Activated CD4-positive, alpha-beta T cell treated with anti-CD3 and anti-CD28 coated beads, Interleukin-2, amount 50 U/mL, for 48 hours (primary cell): Measurements from ENCODE around the gene EGLN3.

Experiments
- DNase-seq, 2 experiments: peaks; one replicate each; pipeline ENCODE4 v3.0.0-alpha.2; 2020

EGLN3 gene

DNA sequence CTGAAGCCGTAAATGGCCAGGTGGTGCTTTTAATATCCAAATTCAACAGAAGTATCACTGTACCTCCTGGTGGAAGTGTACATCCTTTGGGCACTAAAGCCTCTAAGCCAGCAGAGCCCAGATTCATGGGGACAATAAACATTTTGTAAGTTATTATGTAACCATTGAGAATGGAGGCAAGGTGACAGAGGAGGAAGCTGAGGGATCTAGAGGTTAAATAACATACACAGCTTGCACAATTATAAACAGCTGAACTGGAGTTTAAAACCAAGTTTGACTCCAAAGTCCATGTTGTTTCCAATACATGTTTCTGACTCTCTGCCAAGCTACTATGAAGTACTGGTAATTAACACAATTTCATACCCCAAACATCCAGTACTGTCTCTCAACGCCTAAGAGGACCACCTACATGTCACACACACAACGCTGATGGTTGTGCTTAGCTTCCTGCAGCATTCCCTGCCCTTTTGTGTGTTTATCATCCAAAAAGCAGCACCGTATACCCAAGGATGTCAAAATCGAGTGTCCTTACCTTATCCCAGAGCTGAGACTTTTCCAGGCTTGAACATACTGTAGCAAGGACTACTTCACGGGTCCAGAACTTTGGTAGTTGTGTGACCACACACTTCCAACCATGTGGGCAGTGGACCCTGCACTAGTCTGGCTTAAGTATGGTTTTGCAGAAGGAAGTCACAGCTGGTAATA, 41.3 kb downstream of the EGLN3 start:
- DNase-seq: no peak

DNA sequence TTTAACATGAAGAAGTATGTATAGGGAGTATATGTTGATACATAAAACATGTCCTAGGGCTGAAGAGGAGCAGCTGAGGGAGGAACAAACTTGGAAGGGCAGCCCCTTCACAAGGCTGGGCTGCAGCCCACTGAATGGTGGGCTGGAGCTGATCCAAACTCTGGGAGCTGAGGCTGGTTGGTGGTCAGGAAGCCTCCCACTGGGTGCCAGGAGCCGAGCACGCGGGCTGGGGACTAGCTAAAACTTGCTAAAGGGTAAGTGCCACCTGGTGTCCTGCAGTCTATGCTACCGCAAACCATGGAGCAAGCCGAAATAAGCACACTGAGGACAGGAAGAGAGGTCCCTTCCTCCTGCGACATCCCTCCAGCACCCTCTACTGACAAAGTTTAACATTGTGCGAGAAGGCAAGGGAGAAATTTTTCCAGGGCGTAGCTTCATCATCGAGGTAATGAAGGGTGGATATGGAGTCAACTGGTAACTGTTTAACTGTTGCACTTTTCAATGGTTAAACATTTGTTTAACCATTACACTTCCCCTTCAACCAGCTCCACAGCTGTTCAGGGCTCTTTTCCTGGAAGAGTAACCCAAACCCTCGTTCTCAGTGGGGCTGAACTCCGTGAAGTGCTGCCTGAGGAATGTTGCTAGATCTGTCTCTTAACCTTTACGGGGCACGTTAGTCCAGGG, 42.2 kb downstream of the EGLN3 start:
- no peak for DNase-seq

DNA sequence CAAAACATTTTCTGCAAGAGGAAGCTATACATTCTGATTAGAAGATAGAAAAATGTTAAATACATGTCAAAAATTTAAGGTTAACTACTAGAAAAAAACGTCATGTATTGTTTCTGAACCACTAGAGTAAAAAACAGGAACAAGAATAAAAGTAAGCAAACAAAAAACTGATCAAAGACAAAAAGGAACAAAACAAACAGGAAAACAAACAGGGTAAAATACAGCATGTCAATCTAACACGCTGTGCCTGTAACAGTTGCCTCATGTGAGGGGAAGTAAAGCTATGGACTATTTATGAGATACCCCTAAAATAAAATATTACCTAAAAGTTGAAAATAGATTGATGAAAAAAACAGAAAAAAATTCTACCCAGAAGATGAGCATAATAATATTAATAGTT, 43.9 kb downstream of the EGLN3 start:
- DNase-seq: no peak

DNA sequence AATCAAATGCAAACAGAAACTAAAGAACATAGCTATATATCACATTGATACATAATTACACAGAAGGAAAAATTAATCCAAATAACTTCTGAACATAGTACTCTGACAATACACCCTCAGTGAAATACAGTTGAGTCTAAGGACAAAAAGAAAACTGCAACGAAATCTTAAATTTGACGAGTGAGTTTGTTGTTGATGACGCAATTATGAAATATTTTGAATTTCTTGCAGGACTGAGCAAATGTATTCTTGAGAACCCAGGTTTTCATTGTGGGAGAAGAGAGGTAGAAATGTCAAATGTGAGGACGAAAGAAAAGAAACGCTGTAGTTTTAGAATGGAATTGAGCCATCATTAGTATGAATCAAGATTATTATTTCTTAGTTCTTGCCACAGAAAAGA, 46.3 kb downstream of the EGLN3 start:
- no peak for DNase-seq

DNA sequence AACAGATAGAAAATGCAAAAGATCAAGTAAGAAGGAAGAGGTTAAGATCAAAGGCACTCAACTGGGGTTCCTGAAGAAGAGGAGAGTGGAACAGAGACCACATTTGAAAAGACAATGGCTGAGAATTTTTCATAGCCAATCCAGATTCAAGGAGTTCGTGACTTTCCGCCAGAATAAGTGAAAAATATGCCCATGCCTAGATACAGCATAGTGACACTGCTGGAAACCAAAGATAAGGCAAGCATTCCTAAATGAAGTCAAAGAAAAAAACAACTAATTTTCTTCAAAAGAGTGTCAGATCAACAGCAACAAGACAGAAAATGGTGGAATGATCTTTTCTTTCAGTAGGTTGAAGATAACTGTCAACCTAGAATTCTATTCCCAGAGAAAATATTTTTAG, 47.5 kb downstream of the EGLN3 start:
- DNase-seq: no peak

DNA sequence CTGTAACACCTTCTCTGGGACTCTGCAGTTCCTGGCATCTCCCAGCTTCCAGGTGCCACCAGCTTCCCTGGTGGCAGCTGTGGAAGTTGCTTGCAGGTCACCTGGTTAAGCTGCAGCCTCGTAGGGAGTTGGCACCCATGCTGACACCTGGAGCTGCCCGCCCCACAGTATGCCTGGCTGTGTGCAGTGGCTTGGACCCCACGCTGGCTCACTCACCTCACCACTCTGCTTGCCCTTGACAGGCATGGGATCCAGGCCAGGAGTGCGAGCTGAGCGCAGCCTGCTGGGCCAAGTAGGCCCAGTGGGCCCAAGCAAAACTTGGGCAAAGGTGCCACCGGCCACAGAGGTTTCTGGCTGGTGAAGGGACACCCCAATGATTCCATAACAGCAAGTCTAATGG, 48.5 kb downstream of the EGLN3 start:
- DNase-seq: no peak

DNA sequence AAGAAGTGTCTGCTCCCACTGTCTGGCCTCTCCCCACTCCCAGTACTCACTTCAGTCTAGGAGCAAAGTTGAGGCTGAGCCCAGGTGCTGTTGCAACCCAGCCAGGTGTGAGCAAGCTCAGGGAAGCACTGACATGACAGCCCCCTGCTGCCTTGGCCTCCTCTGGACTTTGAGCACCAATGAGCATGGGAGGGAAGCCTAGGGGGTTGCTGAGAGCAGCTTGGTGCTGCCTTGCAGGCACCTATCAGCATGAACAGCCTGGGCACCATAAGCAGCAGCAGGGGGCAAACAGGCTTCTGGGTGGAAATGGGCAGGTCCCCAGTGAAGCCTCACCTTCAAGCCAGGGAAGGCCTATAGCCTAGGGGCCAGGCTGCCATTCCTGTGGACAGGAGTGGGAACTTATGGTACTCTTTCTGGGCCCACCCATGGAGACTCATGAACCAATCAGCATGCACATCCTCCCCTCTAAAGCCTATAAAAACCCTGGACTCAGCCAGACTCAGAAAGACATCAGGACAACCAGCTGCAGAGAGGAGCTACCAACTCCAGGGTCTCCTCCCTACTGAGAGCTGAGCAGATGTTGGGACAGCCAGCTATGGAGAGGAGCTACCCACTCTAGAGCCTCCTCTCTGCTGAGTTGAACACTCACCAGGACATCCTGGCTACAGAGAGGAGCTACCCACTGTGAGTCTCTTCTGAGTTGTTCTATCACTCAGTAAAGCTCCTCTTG, 49.3 kb downstream of the EGLN3 start:
- no peak for DNase-seq

DNA sequence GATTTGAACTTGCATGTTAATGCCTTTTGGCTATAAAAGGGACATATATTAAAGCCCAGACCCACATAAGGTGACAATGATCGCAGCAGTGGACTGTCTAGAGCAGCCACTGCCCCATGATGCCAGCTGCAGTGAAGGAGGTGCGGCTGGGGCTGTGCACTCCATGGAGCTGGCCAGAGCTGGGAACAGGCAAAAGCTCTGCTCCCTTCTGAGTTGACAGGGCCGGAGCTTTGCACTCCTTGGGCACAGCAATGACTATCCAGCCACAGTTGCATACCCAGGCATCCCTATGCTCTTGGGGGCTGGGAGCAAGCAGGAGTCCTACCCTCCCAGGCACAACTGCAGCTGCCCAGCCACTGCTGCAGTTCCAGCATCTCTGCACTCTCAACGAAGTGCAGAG, 50.2 kb downstream of the EGLN3 start:
- no peak for DNase-seq

DNA sequence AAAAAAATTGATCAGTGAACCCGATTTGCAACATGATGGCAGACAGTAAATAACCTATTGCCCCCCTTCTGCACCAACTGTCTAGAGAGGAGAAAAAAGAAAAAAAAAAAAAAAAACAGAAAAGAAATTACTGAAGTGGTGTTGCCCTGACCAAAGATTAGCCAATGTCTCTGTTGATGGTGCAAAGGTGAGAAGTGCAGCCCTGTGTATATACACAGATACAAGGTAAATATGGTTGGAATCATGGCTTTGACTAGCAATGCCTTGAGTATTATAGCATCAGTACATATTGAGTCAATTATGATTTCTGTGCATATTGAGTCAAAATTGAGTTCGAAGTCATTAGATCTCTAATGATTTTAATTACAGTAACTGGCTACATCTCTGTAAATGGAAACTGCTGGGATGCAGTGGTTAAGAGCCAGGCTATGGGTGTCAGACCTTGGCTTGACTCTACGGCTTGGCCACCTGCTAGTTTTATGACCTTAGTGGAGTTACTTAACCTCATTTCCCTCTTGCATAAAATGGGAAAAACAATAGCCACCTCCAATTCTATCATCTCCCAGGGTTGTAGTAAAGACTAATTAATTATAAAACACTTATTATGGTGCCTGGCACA, 51.0 kb downstream of the EGLN3 start:
- DNase-seq: no peak

DNA sequence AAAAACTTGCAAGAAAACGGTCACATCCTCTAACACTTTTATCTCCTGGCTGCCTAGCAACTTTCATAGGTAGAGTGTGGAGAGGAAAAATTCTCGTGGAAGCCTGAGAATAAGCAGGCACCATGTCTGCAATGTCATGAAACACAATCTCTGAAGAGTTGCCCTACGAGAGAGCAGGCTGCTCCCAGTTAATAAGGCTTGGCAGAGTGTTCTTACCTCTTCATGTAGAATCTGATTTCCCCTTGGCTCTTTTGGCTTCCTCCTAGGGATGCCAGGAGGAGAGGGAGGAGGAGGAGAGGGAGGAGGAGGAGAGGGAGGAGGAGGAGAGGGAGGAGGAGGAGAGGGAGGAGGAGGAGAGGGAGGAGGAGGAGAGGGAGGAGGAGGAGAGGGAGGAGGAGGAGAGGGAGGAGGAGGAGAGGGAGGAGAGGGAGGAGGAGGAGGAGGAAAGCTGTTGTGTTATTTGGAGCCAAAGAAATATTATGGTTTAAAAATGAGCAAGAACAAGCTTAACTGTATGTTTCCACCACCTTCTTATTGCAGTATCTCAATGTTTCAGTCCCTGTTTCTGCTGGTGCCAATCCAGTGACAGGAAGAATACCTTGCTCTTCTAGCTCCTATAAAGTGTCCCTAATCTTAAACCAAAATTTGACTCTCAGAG, 52.9 kb downstream of the EGLN3 start:
- no peak for DNase-seq

DNA sequence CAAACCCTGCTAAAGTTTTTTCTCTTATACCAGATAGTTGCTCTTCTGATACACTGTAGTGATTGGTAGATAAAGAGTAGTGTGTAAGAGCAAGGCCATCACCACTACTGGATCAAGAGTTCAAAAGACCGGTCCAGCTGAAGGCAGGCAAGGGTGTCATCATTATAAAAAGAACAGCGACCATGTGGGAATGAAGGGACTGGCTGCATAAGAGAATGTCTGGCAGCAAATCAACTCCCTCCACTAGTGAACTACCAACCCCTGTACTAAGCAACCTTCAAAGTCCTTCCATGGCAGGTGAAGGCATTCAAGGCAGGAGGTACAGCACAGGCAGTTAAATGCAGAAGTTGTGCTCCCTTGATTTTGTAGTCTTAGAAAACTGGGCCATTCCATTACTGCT, 53.5 kb downstream of the EGLN3 start:
- DNase-seq: no peak

DNA sequence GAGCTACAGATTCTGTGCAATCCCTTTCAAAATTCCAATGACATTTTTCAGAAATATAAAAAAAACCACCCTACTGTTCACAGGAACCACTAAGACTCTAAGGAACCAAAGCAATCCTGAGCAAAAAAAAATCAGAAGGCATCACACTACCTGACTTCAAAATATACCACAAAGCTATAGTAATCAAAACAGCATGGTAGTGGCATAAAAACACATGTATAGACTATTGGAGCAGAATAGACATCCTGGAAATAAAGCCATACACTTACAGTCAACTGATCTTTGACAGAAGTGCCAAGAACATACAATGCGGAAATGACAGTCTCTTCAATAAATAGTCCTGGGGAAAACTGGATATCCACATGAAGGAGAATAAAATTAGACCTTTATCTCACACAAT, 56.5 kb downstream of the EGLN3 start:
- DNase-seq: no peak

DNA sequence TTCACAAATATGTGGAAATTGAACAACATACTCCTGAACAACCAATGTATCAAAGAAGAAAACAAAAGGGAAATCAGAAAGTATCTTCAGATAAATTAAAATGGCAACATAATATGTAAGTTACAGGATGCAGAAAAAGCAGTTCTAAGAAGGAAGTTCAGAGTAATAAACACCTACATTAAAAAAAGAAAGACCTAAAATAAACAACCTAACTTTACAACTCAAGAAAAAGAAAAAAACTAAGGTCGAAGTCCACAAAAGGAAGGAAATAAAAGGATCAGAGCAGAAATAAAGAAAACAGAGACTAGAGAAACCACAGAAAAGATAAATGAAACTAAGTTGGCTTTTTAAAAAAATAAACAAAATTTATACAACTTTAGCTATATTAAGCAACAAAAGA, 59.2 kb downstream of the EGLN3 start:
- no peak for DNase-seq

DNA sequence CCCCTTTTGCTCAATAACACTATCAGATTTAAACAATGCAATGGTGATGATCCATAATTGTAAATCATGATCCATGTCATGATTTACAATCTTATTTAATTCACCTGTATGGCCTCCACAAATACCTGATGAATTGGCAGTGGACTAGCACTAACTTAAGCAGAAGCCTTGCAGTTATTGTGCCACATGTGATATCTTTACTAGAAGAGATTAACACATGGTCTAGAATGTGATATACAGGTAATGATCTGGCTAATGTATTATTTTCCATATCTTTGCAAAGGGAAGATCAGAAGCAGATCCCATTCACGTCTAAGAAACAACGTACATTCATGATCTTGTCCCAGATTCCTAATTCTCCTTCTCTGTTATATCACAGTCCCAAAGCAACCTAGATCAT, 66.0 kb downstream of the EGLN3 start:
- no peak for DNase-seq

DNA sequence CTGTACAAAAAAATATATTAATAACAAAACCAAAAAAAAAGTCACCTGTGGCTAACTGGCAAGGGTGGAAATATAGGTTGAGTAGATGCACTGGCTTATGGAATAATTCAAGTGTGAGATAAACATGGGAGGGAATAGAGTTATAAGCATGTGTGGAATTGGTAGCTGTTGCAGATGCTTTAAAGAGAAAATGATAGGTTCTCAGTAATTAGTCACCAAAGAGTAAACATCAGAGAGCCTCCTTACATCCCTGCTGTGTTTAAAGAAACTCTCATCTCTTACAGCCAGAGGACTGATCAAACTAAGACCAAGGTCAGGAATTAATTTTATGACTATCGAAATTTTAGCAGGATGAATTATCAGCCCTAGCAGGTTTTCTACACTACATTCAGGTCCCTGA, 70.5 kb downstream of the EGLN3 start:
- DNase-seq: no peak

DNA sequence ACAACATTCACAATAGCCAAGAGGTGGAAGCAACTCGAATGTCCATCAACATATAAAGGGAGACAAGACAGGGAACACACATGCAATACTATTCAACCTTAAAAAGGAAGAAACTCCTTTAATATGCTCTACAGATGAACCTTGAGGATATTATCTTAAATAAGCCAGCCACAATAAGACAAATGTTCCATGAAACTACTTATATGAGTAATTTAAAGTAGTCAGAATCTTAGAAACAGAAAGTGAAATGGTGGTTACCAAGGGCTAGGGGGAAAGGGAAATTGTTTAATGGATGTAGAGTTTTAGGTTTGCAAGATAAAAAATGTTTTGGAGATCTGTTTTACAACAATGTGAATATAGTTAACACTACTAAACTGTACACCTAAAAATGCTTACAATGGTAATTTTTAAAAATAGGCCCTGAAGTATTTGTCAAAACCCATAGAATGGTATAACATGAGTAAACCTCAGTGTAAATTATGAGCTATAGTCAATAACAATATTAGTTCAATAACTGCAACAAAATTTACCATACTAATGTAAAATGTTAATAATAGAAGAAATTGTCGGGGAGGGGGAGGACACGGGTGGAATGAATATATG, 71.1 kb downstream of the EGLN3 start:
- DNase-seq: no peak

DNA sequence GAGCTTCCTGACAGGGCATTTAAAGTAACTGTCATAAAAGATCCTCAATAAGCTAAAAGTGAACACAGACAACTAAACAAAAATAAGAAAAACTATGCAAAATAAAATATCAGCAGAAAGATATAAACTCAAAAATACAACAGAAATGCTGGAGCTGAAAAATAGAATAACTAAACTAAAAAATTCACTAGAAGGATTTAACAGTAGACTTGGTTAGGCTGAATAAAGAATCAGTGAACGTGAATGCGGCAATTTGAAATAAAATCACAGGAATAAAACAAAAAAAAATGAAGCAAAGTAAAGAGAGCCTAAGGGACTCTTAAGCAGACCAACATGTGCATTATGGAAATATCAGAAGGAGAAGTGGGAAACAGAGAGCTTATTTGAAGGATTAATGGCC, 74.6 kb downstream of the EGLN3 start:
- DNase-seq: no peak
